Inferior parietal cortex (tissue), 1 donor: ENCODE measurements around the gene TCF4.

Experiments used
- DNase-seq: peaks from one replicate; pipeline ENCODE4 v3.0.0-alpha.2; 2016; ENCODE audit errors: extremely low spot score

Gene TCF4

GRCh38 chr18:55386545-55386944 is 201.4 kb downstream of the TCF4 start:
- DNase-seq = no peak

- DNase-seq = peak; percentile 55
Observed at GRCh38 chr18:55385770-55386169, 202.2 kb downstream of the TCF4 start.

- peak; percentile 79 for DNase-seq
Observed at GRCh38 chr18:55384551-55385275, 203.3 kb downstream of the TCF4 start.

GRCh38 chr18:55384115-55384514 is 203.9 kb downstream of the TCF4 start:
- DNase-seq = no peak

- no peak for DNase-seq
Observed at GRCh38 chr18:55382277-55382805, 205.7 kb downstream of the TCF4 start.

GRCh38 chr18:55381277-55381676 is 206.7 kb downstream of the TCF4 start:
- no peak for DNase-seq

- DNase-seq = no peak
Observed at GRCh38 chr18:55380589-55380988, 207.4 kb downstream of the TCF4 start.

- DNase-seq = no peak
Observed at GRCh38 chr18:55376387-55376786, 211.6 kb downstream of the TCF4 start.

- DNase-seq = no peak
Observed at GRCh38 chr18:55375930-55376329, 212.1 kb downstream of the TCF4 start.

GRCh38 chr18:55374741-55375140 is 213.3 kb downstream of the TCF4 start:
- DNase-seq = no peak

- DNase-seq = no peak
Observed at GRCh38 chr18:55372209-55372608, 215.8 kb downstream of the TCF4 start.

- no peak for DNase-seq
Observed at GRCh38 chr18:55370936-55371335, 217.1 kb downstream of the TCF4 start.

GRCh38 chr18:55369346-55369745 is 218.6 kb downstream of the TCF4 start:
- no peak for DNase-seq

GRCh38 chr18:55365342-55365741 is 222.7 kb downstream of the TCF4 start:
- DNase-seq = no peak

- DNase-seq = no peak
Observed at GRCh38 chr18:55362303-55362702, 225.7 kb downstream of the TCF4 start.

- DNase-seq = no peak
Observed at GRCh38 chr18:55361492-55362250, 226.3 kb downstream of the TCF4 start.

GRCh38 chr18:55360061-55360460 is 227.9 kb downstream of the TCF4 start:
- DNase-seq = no peak

- no peak for DNase-seq
Observed at GRCh38 chr18:55356815-55357214, 231.2 kb downstream of the TCF4 start.

- no peak for DNase-seq
Observed at GRCh38 chr18:55355223-55355622, 232.8 kb downstream of the TCF4 start.

- peak; percentile 73 for DNase-seq
Observed at GRCh38 chr18:55354795-55355194, 233.2 kb downstream of the TCF4 start.

- DNase-seq = no peak
Observed at GRCh38 chr18:55353806-55354205, 234.2 kb downstream of the TCF4 start.

GRCh38 chr18:55353391-55353790 is 234.6 kb downstream of the TCF4 start:
- peak; percentile 58 for DNase-seq
